A549 (cell line): ENCODE results near the gene DSCAML1. TPM values are rescaled to one million over a fixed set of nuclear protein-coding genes. Genes with fewer than 3 reads are reported as not detected.
A peak's percentile ranks its signal among the peaks of the same experiment; 100 is the strongest.

Source experiments
- ATAC-seq, 2 experiments: fragments of 200-7000 bp in 1 of 2; fragments of >200 bp in 1 of 2; cut with Nextera tagmentation in 1 of 2; cut with Tn5 transposase in 1 of 2; 3 replicates each; pipeline versions ENCODE4 v1.8.0 to v1.9.1; 2018 to 2020; ENCODE audit warnings: mild to moderate bottlenecking in 1 of 2, moderate library complexity in 1 of 2
- CTCF ChIA-PET: fragments of 300-600 bp; sonication (Branson Sonifier 250); formaldehyde crosslinking; extraction: SDS; loops from one replicate; lab custom pipeline; 2021; ENCODE audit warnings: antibody characterized with exemption, inconsistent platforms; lab: Yijun Ruan, JAX
- POLR2A ChIA-PET: fragments of 350-600 bp; formaldehyde crosslinking; extraction: SDS; loops from one replicate; lab custom pipeline; 2021; ENCODE audit warnings: antibody characterized with exemption, inconsistent platforms; lab: Yijun Ruan, JAX
- DNase-seq, 2 experiments: peaks; one replicate each; pipeline versions ENCODE4 v3.0.0 to v3.0.0-alpha.2; 2011 to 2016; ENCODE audit warnings: low read depth in 1 of 2, low spot score in 1 of 2
- FAIRE-seq: peaks from 2 replicates; lab custom pipeline; 2011; peaks lifted over from hg19 to GRCh38; lab: Jason Lieb, UNC
- H3K27ac ChIP-seq, 2 experiments: fragments of >200 bp; sonication (Bioruptor Twin); formaldehyde crosslinking; 3 replicates each; pipeline ENCODE4 v1.5.1; 2016 to 2017
- H3K4me1 ChIP-seq: fragments of >200 bp; sonication (Bioruptor Twin); formaldehyde crosslinking; 3 replicates; pipeline ENCODE4 v1.6.1; 2016
- H3K4me2 ChIP-seq: fragments of >200 bp; sonication (Bioruptor Twin); formaldehyde crosslinking; 3 replicates; pipeline ENCODE4 v1.6.1; 2016
- H3K4me3 ChIP-seq: fragments of >200 bp; sonication (Bioruptor Twin); formaldehyde crosslinking; 3 replicates; pipeline ENCODE4 v1.5.1; 2016
- H3K9me3 ChIP-seq: fragments of >200 bp; sonication (Bioruptor Twin); formaldehyde crosslinking; 3 replicates; pipeline ENCODE4 v1.6.1; 2016
- ATOH8 ChIP-seq: fragments of 250-450 bp; sonication (Bioruptor Pico); IDR thresholded peaks from 2 replicates; pipeline ENCODE4 v1.5.0; 2020; ENCODE audit warnings: low read depth, mild to moderate bottlenecking, moderate library complexity
- BCL3 ChIP-seq: fragments of >200 bp; sonication (Bioruptor Twin); formaldehyde crosslinking; IDR thresholded peaks from 3 replicates; pipeline ENCODE4 v1.6.1; 2016
- CTCF ChIP-seq: fragments of >200 bp; sonication (Bioruptor Twin); formaldehyde crosslinking; IDR thresholded peaks from 3 replicates; pipeline ENCODE4 v1.5.1; 2016
- EHMT2 ChIP-seq: fragments of 200-600 bp; sonication (generic); IDR thresholded peaks from 2 replicates; pipeline ENCODE4 v1.6.1; 2016; ENCODE audit warnings: antibody characterized with exemption, low read depth, mild to moderate bottlenecking, moderate library complexity
- FOSB ChIP-seq: fragments of 250-450 bp; sonication (Bioruptor Pico); IDR thresholded peaks from 2 replicates; pipeline ENCODE4 v1.5.0; 2020; ENCODE audit warnings: mild to moderate bottlenecking, moderate library complexity
- FOSL2 ChIP-seq, 2 experiments: fragments of 450-650 bp in 1 of 2; fragments of >200 bp in 1 of 2; sonication (Bioruptor Twin) in 1 of 2; formaldehyde crosslinking; IDR thresholded peaks; 2 replicates each; pipeline versions ENCODE4 v1.5.0 to v1.6.1; 2016 to 2020; ENCODE audit warnings: mild to moderate bottlenecking in 1 of 2, moderate library complexity in 1 of 2
- FOXS1 ChIP-seq: fragments of 250-450 bp; sonication (Bioruptor Pico); IDR thresholded peaks from 2 replicates; pipeline ENCODE4 v1.5.0; 2020; ENCODE audit warnings: mild to moderate bottlenecking, moderate library complexity
- HDAC2 ChIP-seq: fragments of 200-600 bp; sonication (generic); IDR thresholded peaks from 2 replicates; pipeline ENCODE4 v1.6.1; 2016
- HEYL ChIP-seq: fragments of 250-450 bp; sonication (Bioruptor Pico); IDR thresholded peaks from 2 replicates; pipeline ENCODE4 v1.8.0; 2021; ENCODE audit warnings: mild to moderate bottlenecking, moderate library complexity
- HMGXB4 ChIP-seq: fragments of 250-450 bp; sonication (Bioruptor Pico); IDR thresholded peaks from 2 replicates; pipeline ENCODE4 v1.5.0; 2021; ENCODE audit warnings: mild to moderate bottlenecking, moderate library complexity, borderline replicate concordance
- JUNB ChIP-seq: fragments of >200 bp; sonication (Bioruptor Twin); formaldehyde crosslinking; IDR thresholded peaks from 2 replicates; pipeline ENCODE4 v1.6.1; 2016
- KDM1A ChIP-seq: fragments of 200-600 bp; sonication (generic); IDR thresholded peaks from 2 replicates; pipeline ENCODE4 v1.6.1; 2016; ENCODE audit warnings: low read depth, mild to moderate bottlenecking
- KDM5A ChIP-seq: fragments of 200-600 bp; sonication (generic); IDR thresholded peaks from 2 replicates; pipeline ENCODE4 v1.6.1; 2016; ENCODE audit warnings: antibody characterized with exemption, mild to moderate bottlenecking
- NFE2L2 ChIP-seq: fragments of 150-350 bp; conservative IDR thresholded peaks from 2 replicates; pipeline ENCODE4 v1.6.1; 2014; ENCODE audit warnings: low read length
- NR3C1 ChIP-seq: fragments of >200 bp; sonication (Bioruptor Twin); formaldehyde crosslinking; IDR thresholded peaks from 3 replicates; pipeline ENCODE4 v1.6.1; 2017
- PBX3 ChIP-seq: IDR thresholded peaks from 2 replicates; pipeline ENCODE4 v1.6.1; 2012
- RAD21 ChIP-seq, 2 experiments: fragments of >200 bp in 1 of 2; sonication (Bioruptor Twin) in 1 of 2; formaldehyde crosslinking in 1 of 2; IDR thresholded peaks in 1 of 2; conservative IDR thresholded peaks in 1 of 2; 2 replicates in 1 of 2; 3 replicates in 1 of 2; pipeline ENCODE4 v1.6.1; 2012 to 2018; ENCODE audit warnings: inconsistent platforms in 1 of 2
- REST ChIP-seq: fragments of 200-600 bp; sonication (generic); IDR thresholded peaks from 2 replicates; pipeline ENCODE4 v1.6.1; 2016; ENCODE audit warnings: antibody characterized with exemption, mild to moderate bottlenecking, moderate library complexity
- RFX5 ChIP-seq: fragments of 450-650 bp; IDR thresholded peaks from 2 replicates; pipeline ENCODE4 v1.7.1; 2014; ENCODE audit warnings: antibody characterized with exemption, mild to moderate bottlenecking, moderate library complexity
- RNF2 ChIP-seq: fragments of 200-600 bp; sonication (generic); IDR thresholded peaks from 2 replicates; pipeline ENCODE4 v1.6.1; 2016; ENCODE audit warnings: low read depth, mild to moderate bottlenecking, antibody characterized with exemption, moderate library complexity, borderline replicate concordance
- SMC3 ChIP-seq: fragments of >200 bp; sonication (Bioruptor Twin); formaldehyde crosslinking; IDR thresholded peaks from 3 replicates; pipeline ENCODE4 v1.6.1; 2018; ENCODE audit warnings: inconsistent platforms
- ZNF302 ChIP-seq: fragments of 250-450 bp; sonication (Bioruptor Pico); IDR thresholded peaks from 2 replicates; pipeline ENCODE4 v1.9.0; 2021; ENCODE audit warnings: inconsistent platforms, mild to moderate bottlenecking, moderate library complexity
- ZSCAN20 ChIP-seq: fragments of 250-450 bp; sonication (Bioruptor Pico); IDR thresholded peaks from 2 replicates; pipeline ENCODE4 v1.8.0; 2022; ENCODE audit warnings: mild to moderate bottlenecking, moderate library complexity
- WGBS: methylation state at CpG from one replicate; pipeline ENCODE4 v1.1.6; 2017; ENCODE audit errors: missing lambda C conversion rate; 5-methylcytosine and 5-hydroxymethylcytosine counted together
- polyA plus RNA-seq, 4 experiments: library from polyadenylated mRNA; depleted of rRNA in 3 of 4; stranded (reverse); fragments of >200 nt; fragmentation: RNase III in 1 of 4; extraction: RNeasy Plus Mini Kit Qiagen cat#74134 plus additional on column Dnase treatment in 1 of 4; gene quantifications; 2 replicates in 3 of 4; 3 replicates in 1 of 4; pipeline ENCODE4 v1.2.3, GENCODE V29; 2011 to 2017

The DSCAML1 gene
- polyA plus RNA-seq, 2 of the 4 experiments (the other 2 are of a cell fraction), result 0.12 to 0.31 TPM

GRCh38 chr11:117621226-117621625, 175.8 kb downstream of the DSCAML1 start:
- no peaks in the 10 kb centered on the region for H3K4me1 ChIP-seq
- no peak for ATAC-seq
- POLR2A ChIA-PET, result interaction anchor here (0.6 kb wide), 1 partner anchor 19 kb away, joined by 4 read pairs; no protein-coding TSS in a partner anchor
- CTCF ChIA-PET, result interaction anchor here (0.8 to 1.4 kb wide), 6 partner anchors 9 to 131 kb away, joined by 3 to 5 read pairs (median 3); no protein-coding TSS in a partner anchor
- H3K4me3 ChIP-seq, result no peak overlapping the region
- TF ChIP-seq PBX3 (no peak), HMGXB4 (no peak), FOSL2 (IDR thresholded peaks at IDR 0.05) (no peak), FOSL2 (CRISPR knock-in tag; IDR thresholded peaks at IDR 0.05) (no peak), KDM1A (no peak), RAD21 (conservative IDR thresholded peaks at IDR 0.05 in 1 of 2, IDR thresholded peaks at IDR 0.05 in 1 of 2) (peak in 1 of 2 experiments; percentile 29; a peak in 2 of 5 replicates), ATOH8 (CRISPR knock-in tag) (no peak), EHMT2 (no peak), ZSCAN20 (CRISPR knock-in tag) (no peak), NR3C1 (no peak), CTCF (0 out of 3 replicates have a peak, but pooled peaks have one; percentile 16), KDM5A (no peak), ZNF302 (CRISPR knock-in tag) (no peak), HDAC2 (no peak)
- TF ChIP-seq, all 56 proteins: peak for 2
- DNase-seq (peak in 1 of 2 experiments; percentile 20), FAIRE-seq (no peak)
- no peak overlapping the region for H3K27ac ChIP-seq
- 0 out of 3 replicates have a peak, but pooled peaks cover 2% of the 10 kb centered on the region for H3K9me3 ChIP-seq
- H3K4me2 ChIP-seq, result no peak overlapping the region

- H3K4me2 ChIP-seq, result no peak overlapping the region
- DNase-seq, result no peak
- ChIA-PET CTCF (interaction anchor here (0.8 to 1.4 kb wide), 5 partner anchors 9 to 49 kb away, joined by 3 to 5 read pairs (median 3); no protein-coding TSS in a partner anchor), POLR2A (no interaction called here)
- no peak overlapping the region for H3K4me3 ChIP-seq
- no peaks in the 10 kb centered on the region for H3K4me1 ChIP-seq
- no peak for FAIRE-seq
- 0 out of 3 replicates have a peak, but pooled peaks cover 2% of the 10 kb centered on the region for H3K9me3 ChIP-seq
- TF ChIP-seq SMC3, result no peak
- no peak for TF ChIP-seq NR3C1
- no peak for TF ChIP-seq FOXS1
- no peak for TF ChIP-seq RNF2
- no peak overlapping the region for H3K27ac ChIP-seq
- no peak for ATAC-seq
- WGBS, result 60% methylated on average over 1 of the region's 1 CpG
Measured at GRCh38 chr11:117620659-117621058, 176.4 kb downstream of the DSCAML1 start.

GRCh38 chr11:117620086-117620485, 176.9 kb downstream of the DSCAML1 start:
- Histone ChIP-seq H3K4me2 (no peak overlapping the region), H3K27ac (no peak overlapping the region), H3K4me1 (no peaks in the 10 kb centered on the region), H3K9me3 (0 out of 3 replicates have a peak, but pooled peaks cover 2% of the 10 kb centered on the region), H3K4me3 (no peak overlapping the region)
- FAIRE-seq, result no peak
- ChIA-PET POLR2A (no interaction called here), CTCF (no interaction called here)
- no peak for DNase-seq
- 48% methylated on average over 4 of the region's 4 CpGs for WGBS
- no peak for ATAC-seq
- TF ChIP-seq BCL3, result no peak
- TF ChIP-seq REST, result no peak
- no peak for TF ChIP-seq JUNB
- no peak for TF ChIP-seq FOXS1
- TF ChIP-seq FOSB (CRISPR knock-in tag), result no peak
- no peak for TF ChIP-seq RFX5
- TF ChIP-seq EHMT2, result no peak
- TF ChIP-seq NFE2L2, result no peak
- TF ChIP-seq HEYL, result no peak
- TF ChIP-seq KDM5A, result no peak
